ENCODE measurements around the gene TSC2. TPM values are rescaled to one million over a fixed set of nuclear protein-coding genes. Genes with fewer than 3 reads are reported as not detected.
"Not testable (repeated sequence)": the region's sequence is repeated elsewhere in the genome, so short reads cannot be mapped to it uniquely, and the experiment has no call there.

The TSC2 gene
- total RNA-seq, 2 experiments from 2014 or later: 57.2 to 152 TPM

DNA sequence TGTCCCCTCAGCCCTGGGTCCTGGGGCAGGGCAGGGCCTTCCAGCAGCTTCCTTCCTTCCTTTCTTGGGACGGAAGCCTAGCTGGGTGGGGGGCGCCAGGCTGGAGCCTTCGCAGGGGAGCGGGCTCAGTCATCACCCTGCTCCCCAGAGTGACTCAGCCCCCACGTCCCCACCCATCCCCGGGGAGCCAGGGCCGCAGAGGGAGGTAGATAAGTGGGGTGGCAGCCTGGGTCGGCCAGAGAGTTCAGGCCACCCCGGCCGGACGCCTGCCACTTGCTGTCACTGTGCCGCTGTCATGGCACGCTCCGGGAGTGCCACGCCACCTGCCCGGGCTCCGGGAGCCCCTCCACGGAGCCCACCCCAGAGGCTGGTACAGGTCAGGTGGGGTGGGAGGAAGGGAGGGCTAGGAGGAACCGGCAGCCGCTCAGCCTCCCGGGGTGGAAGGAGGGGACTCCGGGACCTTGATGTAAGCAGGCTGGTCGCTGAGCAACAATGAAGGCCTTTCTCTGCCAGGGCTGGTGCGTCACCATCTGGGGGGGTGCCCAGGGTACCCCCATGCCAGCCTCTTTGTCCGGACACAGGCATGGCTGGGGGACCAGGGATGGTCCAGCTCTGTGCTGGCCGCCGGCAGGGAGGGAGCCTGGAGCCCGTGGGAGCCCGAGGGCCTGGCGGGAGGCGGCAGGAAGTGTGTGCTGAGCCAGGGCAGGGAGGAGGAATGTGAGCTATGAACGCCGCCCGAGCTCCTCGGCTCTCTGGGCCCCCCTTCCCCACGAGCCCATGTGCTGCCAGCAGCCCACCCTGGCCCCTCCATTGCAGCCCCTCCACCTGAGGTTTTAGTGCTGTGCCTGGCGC is 14.5 kb upstream of the TSC2 start:
- POLR2A ChIA-PET: interaction anchor here (1.0 kb wide), 1 partner anchor 11 kb away, joined by 3 read pairs; no protein-coding TSS in a partner anchor
- Histone ChIP-seq H4K20me1 (ENCODE audit: insufficient read depth, low read length) (no peaks in the 10 kb centered on the region), H3K36me3 (ENCODE audit: insufficient read depth, low read length) (no peaks in the 10 kb centered on the region), H3K9me2 (ENCODE audit: insufficient read depth, low read length) (no peaks in the 10 kb centered on the region), H3K4me2 (ENCODE audit: low read length) (no peak overlapping the region), H3K79me2 (ENCODE audit: insufficient read depth, low read depth, low read length) (no peaks in the 10 kb centered on the region), H3K27ac (ENCODE audit: low read depth, low read length, poor library complexity, severe bottlenecking) (no peak overlapping the region), H3K4me3 (ENCODE audit: low read depth, low read length, poor library complexity, severe bottlenecking) (no peak overlapping the region), H3K9me3 (ENCODE audit: low read length) (no peaks in the 10 kb centered on the region), H2AFZ (ENCODE audit: low read length) (no peak overlapping the region), H3K4me1 (ENCODE audit: insufficient read depth, low read length, poor library complexity, severe bottlenecking) (no peaks in the 10 kb centered on the region)
- intact Hi-C loops (cut with micrococcal nuclease; ENCODE audit: unreplicated experiment): no loop called here
- CTCF ChIA-PET (ENCODE audit: unreplicated experiment): no interaction called here
- DNase-seq (ENCODE audit: low spot score): no peak
- no TSS peak for BruUV-seq (replicated peaks)
- TF ChIP-seq, protein P1, sequence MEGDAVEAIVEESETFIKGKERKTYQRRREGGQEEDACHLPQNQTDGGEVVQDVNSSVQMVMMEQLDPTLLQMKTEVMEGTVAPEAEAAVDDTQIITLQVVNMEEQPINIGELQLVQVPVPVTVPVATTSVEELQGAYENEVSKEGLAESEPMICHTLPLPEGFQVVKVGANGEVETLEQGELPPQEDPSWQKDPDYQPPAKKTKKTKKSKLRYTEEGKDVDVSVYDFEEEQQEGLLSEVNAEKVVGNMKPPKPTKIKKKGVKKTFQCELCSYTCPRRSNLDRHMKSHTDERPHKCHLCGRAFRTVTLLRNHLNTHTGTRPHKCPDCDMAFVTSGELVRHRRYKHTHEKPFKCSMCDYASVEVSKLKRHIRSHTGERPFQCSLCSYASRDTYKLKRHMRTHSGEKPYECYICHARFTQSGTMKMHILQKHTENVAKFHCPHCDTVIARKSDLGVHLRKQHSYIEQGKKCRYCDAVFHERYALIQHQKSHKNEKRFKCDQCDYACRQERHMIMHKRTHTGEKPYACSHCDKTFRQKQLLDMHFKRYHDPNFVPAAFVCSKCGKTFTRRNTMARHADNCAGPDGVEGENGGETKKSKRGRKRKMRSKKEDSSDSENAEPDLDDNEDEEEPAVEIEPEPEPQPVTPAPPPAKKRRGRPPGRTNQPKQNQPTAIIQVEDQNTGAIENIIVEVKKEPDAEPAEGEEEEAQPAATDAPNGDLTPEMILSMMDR (conservative IDR thresholded peaks at IDR 0.05; ENCODE audit: low read length): no peak
- TF ChIP-seq EZH2phosphoT487 (IDR thresholded peaks at IDR 0.05; ENCODE audit: borderline replicate concordance, low read depth, low read length): no peak

DNA sequence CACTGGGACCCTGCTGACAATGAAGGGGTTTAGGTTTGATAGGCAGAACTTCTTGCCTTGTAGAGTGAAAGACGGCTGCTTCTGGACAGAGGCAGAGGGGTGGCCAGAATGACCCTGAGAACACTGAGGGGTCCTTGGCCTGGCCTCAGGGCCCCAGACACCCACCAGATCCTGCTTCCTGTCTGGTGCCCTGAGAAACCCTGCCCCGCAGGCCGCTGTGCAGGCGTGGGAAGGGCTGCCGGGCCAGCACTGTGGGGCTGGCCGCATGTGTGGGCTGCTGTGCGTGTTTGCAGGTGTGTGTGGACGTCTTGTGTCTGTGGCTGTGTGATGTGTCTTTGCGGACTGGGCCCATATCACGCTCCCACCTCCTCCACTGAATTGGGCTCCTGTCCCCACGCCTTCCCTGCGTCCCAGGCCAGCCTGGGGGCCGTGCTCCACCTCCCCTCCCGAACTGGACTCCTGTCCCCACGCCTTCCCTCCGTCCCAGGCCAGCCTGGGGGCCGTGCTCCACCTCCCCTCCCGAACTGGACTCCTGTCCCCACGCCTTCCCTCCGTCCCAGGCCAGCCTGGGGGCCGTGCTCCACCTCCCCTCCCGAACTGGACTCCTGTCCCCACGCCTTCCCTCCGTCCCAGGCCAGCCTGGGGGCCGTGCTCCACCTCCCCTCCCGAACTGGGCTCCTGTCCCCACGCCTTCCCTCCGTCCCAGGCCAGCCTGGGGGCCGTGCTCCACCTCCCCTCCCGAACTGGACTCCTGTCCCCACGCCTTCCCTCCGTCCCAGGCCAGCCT is 13.7 kb upstream of the TSC2 start:
- H3K27ac ChIP-seq (ENCODE audit: low read depth, low read length, poor library complexity, severe bottlenecking); H3K36me3 ChIP-seq (ENCODE audit: insufficient read depth, low read length); BruUV-seq (replicated peaks); CTCF ChIA-PET (ENCODE audit: unreplicated experiment); H2AFZ ChIP-seq (ENCODE audit: low read length); H4K20me1 ChIP-seq (ENCODE audit: insufficient read depth, low read length); H3K79me2 ChIP-seq (ENCODE audit: insufficient read depth, low read depth, low read length); POLR2A ChIA-PET; H3K4me2 ChIP-seq (ENCODE audit: low read length); DNase-seq (ENCODE audit: low spot score); intact Hi-C loops (cut with micrococcal nuclease; ENCODE audit: unreplicated experiment); H3K9me2 ChIP-seq (ENCODE audit: insufficient read depth, low read length); H3K4me1 ChIP-seq (ENCODE audit: insufficient read depth, low read length, poor library complexity, severe bottlenecking); H3K4me3 ChIP-seq (ENCODE audit: low read depth, low read length, poor library complexity, severe bottlenecking); H3K9me3 ChIP-seq (ENCODE audit: low read length): not testable (repeated sequence)

DNA sequence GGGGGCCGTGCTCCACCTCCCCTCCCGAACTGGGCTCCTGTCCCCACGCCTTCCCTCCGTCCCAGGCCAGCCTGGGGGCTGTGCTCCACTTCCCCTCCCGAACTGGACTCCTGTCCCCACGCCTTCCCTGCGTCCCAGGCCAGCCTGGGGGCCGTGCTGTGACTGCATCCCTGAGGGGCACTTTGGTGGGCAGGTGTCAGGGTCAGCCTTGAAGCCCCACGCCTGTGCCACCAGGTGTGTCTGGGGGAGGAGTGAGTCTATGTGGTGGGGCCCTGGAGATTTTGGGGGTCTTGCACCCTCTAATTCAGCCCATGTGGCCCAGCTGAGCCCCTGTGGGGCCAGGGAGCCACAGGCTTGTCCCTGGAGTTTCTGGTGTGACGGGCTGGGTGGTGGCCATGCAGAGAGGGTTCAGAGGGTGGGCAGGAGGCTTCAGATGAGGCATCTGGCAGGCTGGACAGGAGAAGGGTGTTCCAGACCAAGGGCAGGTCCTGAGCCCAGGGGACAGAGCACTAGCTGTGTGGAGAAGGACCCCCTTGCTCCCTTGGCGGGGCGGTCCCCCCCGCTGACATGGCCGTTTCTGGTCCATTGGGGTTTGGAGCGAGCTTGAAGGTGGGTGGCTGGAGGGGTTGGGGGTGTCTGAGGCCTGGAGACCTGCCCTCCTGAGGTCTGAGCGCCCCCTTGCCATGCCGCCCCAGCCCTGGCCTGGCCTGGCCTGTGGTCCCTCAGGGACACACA is 12.9 kb upstream of the TSC2 start:
- POLR2A ChIA-PET: no interaction called here
- CTCF ChIA-PET (ENCODE audit: unreplicated experiment): no interaction called here

More for the DNA sequence above, 12.9 kb upstream of the TSC2 start:
- Histone ChIP-seq H3K9me3 (ENCODE audit: low read length) (no peaks in the 10 kb centered on the region), H3K4me1 (ENCODE audit: insufficient read depth, low read length, poor library complexity, severe bottlenecking) (no peaks in the 10 kb centered on the region), H4K20me1 (ENCODE audit: insufficient read depth, low read length) (no peaks in the 10 kb centered on the region), H3K36me3 (ENCODE audit: insufficient read depth, low read length) (no peaks in the 10 kb centered on the region), H3K9me2 (ENCODE audit: insufficient read depth, low read length) (no peaks in the 10 kb centered on the region), H3K4me2 (ENCODE audit: low read length) (no peak overlapping the region), H3K27ac (ENCODE audit: low read depth, low read length, poor library complexity, severe bottlenecking) (no peak overlapping the region), H2AFZ (ENCODE audit: low read length) (no peak overlapping the region), H3K79me2 (ENCODE audit: insufficient read depth, low read depth, low read length) (no peaks in the 10 kb centered on the region), H3K4me3 (ENCODE audit: low read depth, low read length, poor library complexity, severe bottlenecking) (no peak overlapping the region)
- DNase-seq (ENCODE audit: low spot score): no peak
- intact Hi-C loops (cut with micrococcal nuclease; ENCODE audit: unreplicated experiment): no loop called here
- no TSS peak for BruUV-seq (replicated peaks)
- TF ChIP-seq EZH2phosphoT487 (IDR thresholded peaks at IDR 0.05; ENCODE audit: borderline replicate concordance, low read depth, low read length): no peak
- TF ChIP-seq, protein P1 (conservative IDR thresholded peaks at IDR 0.05; ENCODE audit: low read length): no peak
